ENCODE measurements around the gene CNN1. TPM values are rescaled to one million over a fixed set of nuclear protein-coding genes. Genes with fewer than 3 reads are reported as not detected.

The CNN1 gene
- total and polyA plus RNA-seq, 2 experiments from 2014 or later: 13.3 to 20.9 TPM

DNA sequence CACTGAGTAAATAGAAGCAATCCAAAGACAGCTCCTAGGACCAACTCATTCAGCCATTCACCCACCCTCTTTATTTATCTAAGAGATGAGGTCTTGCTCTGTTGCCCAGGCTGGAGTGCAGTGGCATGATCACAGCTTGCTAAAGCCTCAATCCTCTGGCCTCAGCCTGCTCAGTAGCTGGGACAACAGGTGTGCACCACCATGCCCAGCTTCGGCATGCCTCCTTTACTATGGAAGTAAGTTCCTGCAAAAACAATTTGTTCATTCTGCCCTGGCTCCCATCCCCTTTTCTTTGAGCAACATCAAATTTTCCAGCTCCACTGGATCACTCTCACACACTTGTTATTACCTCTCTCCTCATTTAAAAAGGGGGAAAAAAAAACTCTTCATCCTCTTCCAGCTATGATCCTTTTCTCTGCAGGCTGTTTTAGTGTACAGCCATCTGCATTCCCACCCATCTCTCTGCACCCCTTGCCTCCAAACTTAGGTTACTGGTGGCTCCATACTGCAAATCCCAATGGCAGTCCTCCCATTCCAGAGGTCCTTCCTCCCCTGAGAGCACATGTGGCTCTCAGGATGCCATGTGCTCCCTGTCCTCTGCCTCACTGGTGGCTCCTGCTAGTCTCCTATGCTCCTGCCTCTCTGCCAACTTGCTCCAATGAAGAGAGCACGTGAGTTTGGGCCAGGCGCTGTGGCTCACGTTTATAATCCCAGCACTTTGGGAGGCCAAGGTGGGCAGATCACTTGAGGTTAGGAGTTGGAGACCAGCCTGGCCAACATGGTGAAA is 18.2 kb downstream of the CNN1 start:
- Histone ChIP-seq H3K4me3 (no peak overlapping the region), H2AFZ (no peak overlapping the region), H3K4me2 (no peak overlapping the region), H3K4me1 (ENCODE audit: insufficient read depth) (peaks cover 7% of the 10 kb centered on the region; the same call in 1 of the 2 replicates), H3K9me2 (ENCODE audit: insufficient read depth) (no peaks in the 10 kb centered on the region), H3F3A (replicated peaks; ENCODE audit: low read depth) (no peaks in the 10 kb centered on the region), H3K79me2 (replicated peaks; ENCODE audit: insufficient read depth) (peaks cover 36% of the 10 kb centered on the region), H3K27ac (ENCODE audit: low read depth) (no peak overlapping the region), H3K36me3 (ENCODE audit: insufficient read depth) (no peaks in the 10 kb centered on the region; the same call in 1 of the 2 replicates), H4K20me1 (replicated peaks; ENCODE audit: insufficient read depth) (peaks cover 14% of the 10 kb centered on the region), H3K27me3 (ENCODE audit: insufficient read depth) (no peaks in the 10 kb centered on the region)
- Mint-ChIP-seq H3K4me3 (peak overlapping the region; percentile 95), H3K27me3 (ENCODE audit: insufficient read depth, low read depth, poor library complexity) (peaks cover 5% of the 10 kb centered on the region), H3K36me3 (ENCODE audit: low read depth) (peaks cover 28% of the 10 kb centered on the region), H3K27ac (no peak overlapping the region), H3K4me1 (peaks cover 8% of the 10 kb centered on the region), H3K9me3 (no peaks in the 10 kb centered on the region; the same call in 2 of the 3 replicates)
- no peak for ATAC-seq
- no peak for DNase-seq (ENCODE audit: low spot score)
- no peak for TF ChIP-seq ZNF462 (CRISPR knock-in tag; IDR thresholded peaks at IDR 0.05)
- no peak for TF ChIP-seq CTCF (conservative IDR thresholded peaks at IDR 0.05; ENCODE audit: low read depth in 2 of 2)
- no peak for TF ChIP-seq STAT1 (IDR thresholded peaks at IDR 0.05; ENCODE audit: unreplicated experiment)
- no peak for TF ChIP-seq EZH2phosphoT487 (IDR thresholded peaks at IDR 0.05; ENCODE audit: unreplicated experiment)
- no peak for TF ChIP-seq POLR2AphosphoS5 (IDR thresholded peaks at IDR 0.05; ENCODE audit: low read depth)
- TF ChIP-seq CREB1 (CRISPR knock-in tag; IDR thresholded peaks at IDR 0.05; ENCODE audit: low read depth): no peak
- no peak for TF ChIP-seq ZNF331 (CRISPR knock-in tag; IDR thresholded peaks at IDR 0.05; ENCODE audit: low read depth)
- TF ChIP-seq ZNF114 (CRISPR knock-in tag; IDR thresholded peaks at IDR 0.05): no peak
- TF ChIP-seq EZH2 (IDR thresholded peaks at IDR 0.05; ENCODE audit: low read depth, unreplicated experiment): no peak
- TF ChIP-seq NANOG (IDR thresholded peaks at IDR 0.05; ENCODE audit: borderline replicate concordance): no peak
- no peak for TF ChIP-seq REST (IDR thresholded peaks at IDR 0.05; ENCODE audit: unreplicated experiment)
- no peak for TF ChIP-seq ETS1 (IDR thresholded peaks at IDR 0.05)

Measured in GM23338 (cell line).